Panc1 (cell line): ENCODE measurements around the gene DNAJA3. TPM values are rescaled to one million over a fixed set of nuclear protein-coding genes. Genes with fewer than 3 reads are reported as not detected.
A peak's percentile ranks its signal among the peaks of the same experiment; 100 is the strongest.

Experiments used
- ATAC-seq: fragments of 200-7000 bp; cut with Tn5 transposase; 2 replicates; pipeline ENCODE4 v1.9.1; 2020; ENCODE audit warnings: mild to moderate bottlenecking, moderate library complexity
- BruUV-seq: library from RNA; stranded (reverse); fragments of 400-500 nt; replicated peaks from 2 replicates; lab custom pipeline; 2021; lab: Mats Ljungman, UMichigan
- CTCF ChIA-PET: fragments of 300-600 bp; sonication (Branson Sonifier 250); formaldehyde crosslinking; loops from one replicate; lab custom pipeline; 2022; ENCODE audit warnings: antibody characterized with exemption; lab: Charles Lee
- POLR2A ChIA-PET: fragments of 300-600 bp; sonication (Branson Sonifier 250); formaldehyde crosslinking; loops from one replicate; lab custom pipeline; 2022; ENCODE audit warnings: antibody characterized with exemption; lab: Charles Lee
- DNase-seq: peaks from one replicate; pipeline ENCODE4 v3.0.0-alpha.2; 2010; ENCODE audit warnings: low read depth, low spot score
- H3K27ac ChIP-seq: 2 replicates; pipeline ENCODE4 v1.5.1; 2011; ENCODE audit warnings: mild to moderate bottlenecking, low read length, inconsistent platforms
- H3K27me3 ChIP-seq: fragments of 200-500 bp; sonication (Bioruptor generic); 2 replicates; pipeline ENCODE4 v1.6.0; 2014; ENCODE audit warnings: low read length, inconsistent platforms; ENCODE audit not compliant: control insufficient read depth, insufficient read depth
- H3K36me3 ChIP-seq: fragments of 200-500 bp; sonication (Bioruptor generic); 2 replicates; pipeline ENCODE4 v1.5.1; 2014; ENCODE audit warnings: inconsistent platforms, mild to moderate bottlenecking, low read length, moderate library complexity; ENCODE audit not compliant: control insufficient read depth, insufficient read depth
- H3K4me1 ChIP-seq: 2 replicates; pipeline ENCODE4 v1.5.1; 2011; ENCODE audit warnings: inconsistent platforms, mild to moderate bottlenecking, low read length, moderate library complexity; ENCODE audit not compliant: control insufficient read depth, insufficient read depth
- H3K4me3 ChIP-seq, 2 experiments: 2 replicates each; pipeline ENCODE4 v1.5.1; 2011 to 2012; ENCODE audit warnings: low read depth in 2 of 2, low read length in 2 of 2, mild to moderate bottlenecking in 2 of 2, inconsistent platforms in 1 of 2, moderate library complexity in 1 of 2
- H3K9me3 ChIP-seq: fragments of 200-500 bp; sonication (Bioruptor generic); 2 replicates; pipeline ENCODE4 v1.5.1; 2014; ENCODE audit warnings: low read depth, mild to moderate bottlenecking, inconsistent platforms, low read length, moderate library complexity; ENCODE audit not compliant: control insufficient read depth, insufficient read depth
- CTCF ChIP-seq: fragments of 450-650 bp; IDR thresholded peaks from 2 replicates; pipeline ENCODE4 v1.5.1; 2017; ENCODE audit warnings: mild to moderate bottlenecking
- POLR2AphosphoS5 ChIP-seq: IDR thresholded peaks from 2 replicates; pipeline ENCODE4 v1.6.1; 2012; ENCODE audit warnings: mild to moderate bottlenecking, low read depth, low read length, moderate library complexity
- REST ChIP-seq, 2 experiments: IDR thresholded peaks; 2 replicates each; pipeline ENCODE4 v1.6.1; 2011 to 2012; ENCODE audit warnings: low read depth in 2 of 2, control low read depth in 1 of 2, low read length in 1 of 2, mild to moderate bottlenecking in 1 of 2, moderate library complexity in 1 of 2; ENCODE audit not compliant: insufficient read depth in 1 of 2
- SIN3A ChIP-seq: IDR thresholded peaks from 2 replicates; pipeline ENCODE4 v1.6.1; 2012; ENCODE audit warnings: low read depth, mild to moderate bottlenecking, low read length, moderate library complexity, borderline replicate concordance; ENCODE audit not compliant: insufficient read depth
- TCF7L2 ChIP-seq: IDR thresholded peaks from 2 replicates; pipeline ENCODE4 v1.6.1; 2011; ENCODE audit warnings: mild to moderate bottlenecking, low read depth, low read length, inconsistent platforms
- in situ Hi-C: cut with HindIII; loops from 2 replicates; pipeline ENCODE4 v1.10.0; 2016; ENCODE audit warnings: low sequenced_read_pairs, low pct_unique_long_range_greater_than_20kb
- intact Hi-C: fragments of 100-400 bp; cut with micrococcal nuclease; formaldehyde crosslinking; loops from one replicate; pipeline ENCODE4 v1.10.0; 2022; ENCODE audit not compliant: unreplicated experiment
- total RNA-seq: library from RNA; stranded (reverse); gene quantifications from one replicate; pipeline ENCODE4 v1.2.1, GENCODE V29; 2021; ENCODE audit not compliant: unreplicated experiment

DNAJA3 gene
- total RNA-seq, 1 experiment from 2014 or later: 68.7 TPM

DNA sequence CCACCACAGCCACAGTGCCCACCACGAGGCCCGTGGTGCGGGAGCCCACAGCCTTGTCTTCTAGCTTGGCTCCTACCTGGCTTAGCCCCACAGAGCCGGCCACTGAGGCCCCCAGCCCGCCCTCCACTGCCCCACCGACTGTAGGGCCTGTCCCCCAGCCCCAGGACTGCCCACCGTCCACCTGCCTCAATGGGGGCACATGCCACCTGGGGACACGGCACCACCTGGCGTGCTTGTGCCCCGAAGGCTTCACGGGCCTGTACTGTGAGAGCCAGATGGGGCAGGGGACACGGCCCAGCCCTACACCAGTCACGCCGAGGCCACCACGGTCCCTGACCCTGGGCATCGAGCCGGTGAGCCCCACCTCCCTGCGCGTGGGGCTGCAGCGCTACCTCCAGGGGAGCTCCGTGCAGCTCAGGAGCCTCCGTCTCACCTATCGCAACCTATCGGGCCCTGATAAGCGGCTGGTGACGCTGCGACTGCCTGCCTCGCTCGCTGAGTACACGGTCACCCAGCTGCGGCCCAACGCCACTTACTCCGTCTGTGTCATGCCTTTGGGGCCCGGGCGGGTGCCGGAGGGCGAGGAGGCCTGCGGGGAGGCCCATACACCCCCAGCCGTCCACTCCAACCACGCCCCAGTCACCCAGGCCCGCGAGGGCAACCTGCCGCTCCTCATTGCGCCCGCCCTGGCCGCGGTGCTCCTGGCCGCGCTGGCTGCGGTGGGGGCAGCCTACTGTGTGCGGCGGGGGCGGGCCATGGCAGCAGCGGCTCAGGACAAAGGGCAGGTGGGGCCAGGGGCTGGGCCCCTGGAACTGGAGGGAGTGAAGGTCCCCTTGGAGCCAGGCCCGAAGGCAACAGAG is 43.5 kb upstream of the DNAJA3 start:
- CTCF ChIA-PET: no interaction called here
- no peak for DNase-seq
- H3K9me3 ChIP-seq: no peaks in the 10 kb centered on the region
- in situ Hi-C loops (no loop called here), intact Hi-C loops (no loop called here)
- no peak for ATAC-seq
- no peaks in the 10 kb centered on the region for H3K27me3 ChIP-seq
- peaks cover 49% of the 10 kb centered on the region for H3K4me1 ChIP-seq
- POLR2A ChIA-PET: no interaction called here
- TF ChIP-seq CTCF (no peak), SIN3A (no peak), TCF7L2 (no peak), POLR2AphosphoS5 (no peak), REST (IDR thresholded peaks at IDR 0.05; ENCODE audit: insufficient read depth in 1 of 2, low read depth in 2 of 2, low read length in 1 of 2) (no peak)
- no peak overlapping the region for H3K27ac ChIP-seq
- H3K36me3 ChIP-seq: no peaks in the 10 kb centered on the region
- no TSS peak for BruUV-seq
- no peak overlapping the region for H3K4me3 ChIP-seq

DNA sequence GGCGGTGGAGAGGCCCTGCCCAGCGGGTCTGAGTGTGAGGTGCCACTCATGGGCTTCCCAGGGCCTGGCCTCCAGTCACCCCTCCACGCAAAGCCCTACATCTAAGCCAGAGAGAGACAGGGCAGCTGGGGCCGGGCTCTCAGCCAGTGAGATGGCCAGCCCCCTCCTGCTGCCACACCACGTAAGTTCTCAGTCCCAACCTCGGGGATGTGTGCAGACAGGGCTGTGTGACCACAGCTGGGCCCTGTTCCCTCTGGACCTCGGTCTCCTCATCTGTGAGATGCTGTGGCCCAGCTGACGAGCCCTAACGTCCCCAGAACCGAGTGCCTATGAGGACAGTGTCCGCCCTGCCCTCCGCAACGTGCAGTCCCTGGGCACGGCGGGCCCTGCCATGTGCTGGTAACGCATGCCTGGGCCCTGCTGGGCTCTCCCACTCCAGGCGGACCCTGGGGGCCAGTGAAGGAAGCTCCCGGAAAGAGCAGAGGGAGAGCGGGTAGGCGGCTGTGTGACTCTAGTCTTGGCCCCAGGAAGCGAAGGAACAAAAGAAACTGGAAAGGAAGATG is 42.8 kb upstream of the DNAJA3 start:
- intact Hi-C loops (no loop called here), in situ Hi-C loops (no loop called here)
- no peaks in the 10 kb centered on the region for H3K36me3 ChIP-seq

More for the DNA sequence above, 42.8 kb upstream of the DNAJA3 start:
- no peak overlapping the region for H3K4me3 ChIP-seq
- peaks cover 47% of the 10 kb centered on the region for H3K4me1 ChIP-seq
- no peaks in the 10 kb centered on the region for H3K9me3 ChIP-seq
- CTCF ChIA-PET: no interaction called here
- ATAC-seq (0 out of 2 replicates have a peak, but pooled peaks have one; percentile 0), DNase-seq (no peak)
- TF ChIP-seq REST (IDR thresholded peaks at IDR 0.05; ENCODE audit: insufficient read depth in 1 of 2, low read depth in 2 of 2, low read length in 1 of 2) (no peak), SIN3A (no peak), POLR2AphosphoS5 (no peak), TCF7L2 (no peak), CTCF (no peak)
- H3K27ac ChIP-seq: no peak overlapping the region
- no TSS peak for BruUV-seq
- POLR2A ChIA-PET: no interaction called here
- H3K27me3 ChIP-seq: no peaks in the 10 kb centered on the region
